ENCODE measurements around the gene TSC22D2.

TSC22D2 gene

DNA sequence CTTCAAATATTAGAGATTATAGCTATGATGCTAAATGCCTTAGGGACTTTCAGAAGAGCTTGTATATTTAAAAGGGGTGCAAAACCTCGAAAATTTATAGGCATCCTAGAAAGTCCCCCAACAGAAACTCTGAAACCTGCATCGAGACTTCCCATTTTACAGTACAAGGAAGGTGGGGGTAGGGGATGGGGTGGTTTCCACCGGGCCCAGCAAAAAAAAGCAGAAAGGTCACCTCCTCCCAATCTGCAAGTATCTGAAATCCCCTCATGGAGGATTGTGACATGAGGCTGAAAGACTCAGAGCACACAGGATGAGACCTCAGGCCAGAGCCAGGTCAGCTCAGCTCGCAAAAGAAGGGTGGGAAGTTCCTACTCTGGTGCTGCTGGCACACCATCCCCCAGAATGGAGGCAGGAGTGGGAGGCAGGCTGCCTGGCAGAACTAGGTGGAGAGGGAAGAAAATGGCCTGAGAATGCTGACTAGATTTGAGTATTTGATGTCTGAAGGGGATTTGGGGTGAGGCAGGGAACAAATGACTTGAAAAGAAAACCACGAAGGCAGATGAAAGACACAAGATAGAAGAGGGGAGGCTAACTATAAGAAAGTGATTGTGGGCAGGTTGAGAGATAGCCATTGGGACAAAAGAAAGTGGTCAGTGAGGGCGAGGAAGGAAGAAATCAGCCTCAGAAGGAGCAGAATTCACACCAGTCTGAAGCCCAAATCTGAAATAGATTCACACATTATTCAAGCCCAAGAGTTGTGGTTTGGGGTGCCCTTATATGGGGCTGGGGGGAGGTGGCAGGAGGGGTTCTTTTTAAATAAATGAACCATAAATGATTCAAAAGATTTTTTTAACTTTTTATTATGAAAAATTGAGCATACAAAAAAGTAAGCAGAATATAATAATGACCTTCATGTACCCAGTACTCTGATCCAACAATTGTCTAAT, 22.5 kb upstream of the TSC22D2 start:
- DNase-seq: no peak

DNA sequence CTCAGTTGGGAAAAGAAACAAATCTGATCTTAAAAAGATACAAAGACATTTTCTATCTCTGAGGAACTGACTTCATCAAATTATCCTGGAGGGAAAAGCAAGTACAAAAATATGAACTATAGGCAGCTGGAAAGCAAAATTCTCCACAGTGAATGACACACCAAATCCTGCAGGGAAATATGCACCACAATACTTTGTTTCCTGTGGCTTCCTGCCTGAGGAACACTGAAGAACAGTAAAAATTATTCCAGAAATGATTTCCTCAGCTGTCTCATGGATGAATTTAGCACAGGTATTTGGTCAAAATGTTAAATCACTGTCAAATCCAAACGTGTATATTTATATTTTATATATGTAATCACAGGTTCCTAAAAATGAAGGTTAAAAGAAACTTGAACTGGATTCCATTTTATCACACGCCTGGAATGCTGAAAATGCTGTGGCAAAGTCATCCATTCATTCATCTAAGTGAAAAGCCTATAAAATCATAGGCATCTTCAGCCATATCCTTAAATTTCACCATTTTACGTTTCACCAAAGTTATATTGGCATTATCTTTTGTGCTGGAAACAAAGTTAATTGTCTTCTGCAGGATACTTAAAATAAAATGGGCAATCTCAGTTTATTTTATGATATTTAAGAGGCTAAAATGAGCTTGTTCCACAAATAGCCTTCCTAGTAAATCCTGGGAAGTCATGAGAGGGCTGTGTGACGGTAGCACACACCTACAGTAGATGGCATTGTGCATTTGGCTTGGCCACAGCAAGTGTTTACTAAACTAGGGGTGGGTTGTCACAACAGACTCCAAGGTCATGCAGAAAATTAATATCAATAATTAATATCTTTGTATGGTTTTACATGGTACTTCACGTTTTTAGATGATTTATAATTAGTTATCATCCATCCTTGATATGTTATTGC, 19.3 kb upstream of the TSC22D2 start:
- DNase-seq: no peak

DNA sequence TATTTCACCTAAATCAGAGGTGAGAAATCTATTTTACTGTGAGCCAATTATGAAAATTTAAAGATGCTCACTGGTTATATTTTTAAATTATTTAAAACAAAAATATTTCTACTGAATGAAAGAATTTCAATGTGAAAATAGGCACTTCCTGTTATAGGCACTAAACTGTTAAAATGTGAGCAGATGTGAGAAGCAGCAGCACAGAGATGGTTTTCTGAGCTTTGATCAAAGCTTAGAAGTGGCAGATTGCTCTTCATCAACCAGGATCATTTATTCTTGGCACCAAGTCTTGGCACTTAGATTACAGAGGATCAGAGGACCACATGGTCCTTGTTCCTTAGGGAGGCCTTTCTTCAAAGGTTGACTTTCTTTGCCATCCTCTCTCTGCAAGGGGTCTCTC, 18.0 kb upstream of the TSC22D2 start:
- DNase-seq: no peak

DNA sequence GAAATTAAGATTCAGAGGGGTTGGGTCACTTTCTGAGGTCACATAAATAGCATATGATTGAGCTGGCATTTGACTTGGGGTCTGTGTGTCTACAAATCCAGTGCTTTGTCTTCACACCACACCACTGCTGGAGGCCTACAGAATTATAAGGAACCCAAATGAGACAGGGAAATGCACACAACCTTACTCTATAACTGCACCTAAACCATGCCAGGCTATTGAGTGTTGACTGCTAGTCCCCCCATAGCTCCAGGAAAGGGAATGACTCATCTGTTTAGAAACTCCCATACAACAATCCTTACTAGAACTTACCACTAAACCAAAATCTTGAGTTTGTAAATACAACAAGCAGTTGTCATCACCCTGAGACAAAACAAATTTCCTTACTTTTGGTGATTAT, 16.9 kb upstream of the TSC22D2 start:
- no peak for DNase-seq

DNA sequence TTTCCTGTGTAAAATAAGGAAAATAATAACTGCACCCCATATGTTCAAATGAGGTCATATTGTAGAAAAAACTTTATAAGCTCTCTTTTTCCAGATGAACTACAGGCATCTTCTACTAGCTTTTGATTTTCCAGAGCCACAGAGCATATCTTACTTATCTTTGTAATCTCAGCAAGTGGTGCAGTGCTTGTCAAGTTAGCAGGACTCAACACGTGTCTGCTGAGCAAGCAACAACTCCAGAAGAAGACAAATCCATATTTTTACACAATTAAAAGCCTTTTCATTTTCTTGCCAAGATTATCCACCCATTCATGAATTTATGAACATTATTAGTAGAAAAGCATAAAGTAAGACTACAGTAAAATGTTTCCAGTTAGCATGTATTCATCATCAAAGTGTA, 14.4 kb upstream of the TSC22D2 start:
- DNase-seq: no peak

DNA sequence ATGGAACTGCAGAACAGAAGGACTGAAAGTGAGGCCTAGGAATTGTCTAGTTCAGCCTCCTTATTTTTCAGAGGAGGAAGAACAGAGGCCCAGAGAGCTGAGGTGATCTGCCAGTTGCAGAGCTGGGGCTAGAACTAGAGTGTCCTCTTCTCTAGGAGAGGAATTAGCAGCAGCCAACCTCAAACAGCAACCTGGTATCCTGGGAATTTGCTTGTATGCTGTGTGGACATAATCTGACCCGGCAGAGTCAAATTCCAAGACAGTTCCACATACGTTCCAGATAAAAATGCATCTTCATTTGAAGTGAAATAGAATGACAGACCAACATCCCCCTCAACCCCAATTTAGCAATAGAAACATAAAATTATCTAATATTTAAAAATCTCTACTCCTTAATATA, 13.5 kb upstream of the TSC22D2 start:
- DNase-seq: no peak

DNA sequence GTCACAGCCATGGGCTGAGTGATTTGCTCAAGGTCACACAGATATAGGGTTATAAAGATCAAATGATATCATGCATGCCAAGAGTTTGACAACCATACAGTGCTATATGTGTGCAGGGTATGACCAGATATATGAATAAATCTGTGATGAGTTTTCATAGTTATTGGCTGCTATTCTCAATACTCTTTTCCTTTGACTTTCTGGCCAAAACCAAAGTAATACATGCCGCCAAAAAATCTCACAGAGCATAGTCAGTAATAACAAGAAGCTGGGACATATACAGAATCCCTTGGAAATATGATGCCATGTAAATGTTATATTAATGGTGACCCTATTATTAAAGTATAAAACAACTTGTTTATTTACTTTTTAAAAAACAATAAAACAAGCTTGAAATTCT, 11.6 kb upstream of the TSC22D2 start:
- DNase-seq: no peak

DNA sequence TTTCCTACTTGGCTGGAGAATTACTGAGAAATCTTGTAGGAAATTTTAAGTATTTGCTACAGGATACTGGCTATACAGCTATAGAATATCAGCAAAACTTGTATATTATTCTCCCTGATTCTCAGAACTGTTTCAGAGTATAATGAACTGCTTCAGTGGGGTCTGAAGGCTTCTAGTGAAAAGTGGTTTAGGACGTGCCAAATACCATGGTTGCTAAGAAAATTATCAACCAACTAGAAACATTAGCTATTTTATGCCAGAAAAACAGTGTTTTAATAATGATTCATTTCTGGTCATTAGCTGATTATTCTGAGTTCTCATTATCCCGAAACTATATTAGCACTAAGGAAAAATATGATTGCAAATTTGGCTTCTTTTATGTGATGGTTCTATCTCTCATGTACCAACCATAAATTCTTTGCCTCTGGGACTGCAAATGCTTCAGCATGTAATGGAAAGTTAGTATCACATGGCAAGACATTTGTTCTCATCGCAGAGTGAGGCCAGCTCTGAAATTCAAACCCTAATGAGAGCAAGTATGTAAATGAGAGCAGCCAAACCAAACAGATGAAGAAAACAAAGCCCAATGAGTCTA, 11.0 kb upstream of the TSC22D2 start:
- no peak for DNase-seq

DNA sequence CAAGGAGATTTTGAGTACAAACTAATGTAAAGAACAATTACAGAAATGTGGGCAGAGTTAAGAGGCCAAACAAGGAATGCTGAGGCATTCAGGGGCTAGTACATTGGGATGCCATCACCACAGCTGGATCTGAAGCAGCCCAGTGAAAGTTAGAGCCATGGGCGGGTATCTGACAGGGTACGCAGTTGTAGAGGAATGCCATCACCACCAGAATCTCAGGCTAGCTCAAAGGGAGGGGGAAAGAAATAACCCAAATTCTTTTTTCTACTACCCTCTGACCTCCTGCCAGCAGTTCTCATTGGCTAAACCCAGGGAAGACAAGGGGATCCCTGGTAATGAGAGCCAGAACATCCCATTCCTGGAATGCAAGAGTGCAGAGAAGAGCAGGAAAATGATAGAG, 9.0 kb upstream of the TSC22D2 start:
- DNase-seq: no peak

DNA sequence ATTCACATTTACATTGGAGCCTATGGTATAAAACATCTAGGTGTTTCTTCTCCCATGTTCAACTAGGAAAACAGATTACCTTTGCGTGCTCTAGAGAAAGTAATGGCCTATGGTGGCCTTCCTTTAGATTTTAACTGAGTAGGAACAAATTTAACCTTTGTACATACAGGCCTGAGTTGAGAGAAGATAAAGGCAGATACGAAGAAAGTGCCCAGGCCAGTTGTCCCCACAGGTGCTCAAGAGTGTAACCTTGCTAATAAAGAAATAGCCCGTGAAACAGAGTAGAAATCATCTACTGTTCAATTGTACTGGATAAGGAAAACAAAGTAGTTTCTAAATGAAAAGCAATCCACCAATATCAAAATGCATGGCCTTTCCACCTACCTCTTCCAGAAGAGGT, 6.8 kb upstream of the TSC22D2 start:
- no peak for DNase-seq

DNA sequence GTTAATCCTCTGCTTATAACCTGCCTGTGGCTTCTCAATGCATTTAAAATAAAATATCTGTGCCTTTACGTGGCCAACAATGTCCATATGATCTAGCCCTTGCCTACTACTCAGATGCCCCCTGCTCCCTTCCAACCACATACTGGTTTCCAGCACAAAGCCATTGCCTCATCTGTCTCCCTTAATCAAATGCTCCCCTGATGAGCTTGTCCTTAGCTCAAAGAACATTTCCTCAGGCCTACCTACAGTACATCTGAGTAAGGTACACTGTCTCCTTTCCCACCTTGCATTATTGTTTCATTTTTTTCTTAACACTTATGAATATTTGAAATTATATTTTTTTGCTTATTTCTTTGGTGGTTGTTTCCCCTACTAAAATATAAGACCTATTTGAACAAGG, 5.9 kb upstream of the TSC22D2 start:
- DNase-seq: no peak

DNA sequence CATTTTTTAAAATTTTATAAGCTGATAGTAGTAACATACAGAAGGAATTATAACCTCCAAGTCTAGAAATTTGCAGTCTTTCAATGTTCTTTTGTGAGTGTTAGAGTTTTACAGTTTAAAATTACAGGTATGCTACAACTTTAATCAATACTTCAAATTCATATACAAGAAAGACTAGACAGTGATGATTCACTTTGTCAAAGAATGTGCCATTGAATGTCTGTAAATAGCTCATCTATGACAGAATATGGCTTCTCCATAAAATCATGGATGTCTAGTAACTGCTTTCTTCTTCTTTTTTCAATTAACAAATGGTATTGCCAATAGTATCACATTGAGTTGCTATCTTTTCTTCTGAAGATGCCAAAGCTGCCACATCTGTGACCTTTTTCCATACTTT, 4.1 kb upstream of the TSC22D2 start:
- no peak for DNase-seq

DNA sequence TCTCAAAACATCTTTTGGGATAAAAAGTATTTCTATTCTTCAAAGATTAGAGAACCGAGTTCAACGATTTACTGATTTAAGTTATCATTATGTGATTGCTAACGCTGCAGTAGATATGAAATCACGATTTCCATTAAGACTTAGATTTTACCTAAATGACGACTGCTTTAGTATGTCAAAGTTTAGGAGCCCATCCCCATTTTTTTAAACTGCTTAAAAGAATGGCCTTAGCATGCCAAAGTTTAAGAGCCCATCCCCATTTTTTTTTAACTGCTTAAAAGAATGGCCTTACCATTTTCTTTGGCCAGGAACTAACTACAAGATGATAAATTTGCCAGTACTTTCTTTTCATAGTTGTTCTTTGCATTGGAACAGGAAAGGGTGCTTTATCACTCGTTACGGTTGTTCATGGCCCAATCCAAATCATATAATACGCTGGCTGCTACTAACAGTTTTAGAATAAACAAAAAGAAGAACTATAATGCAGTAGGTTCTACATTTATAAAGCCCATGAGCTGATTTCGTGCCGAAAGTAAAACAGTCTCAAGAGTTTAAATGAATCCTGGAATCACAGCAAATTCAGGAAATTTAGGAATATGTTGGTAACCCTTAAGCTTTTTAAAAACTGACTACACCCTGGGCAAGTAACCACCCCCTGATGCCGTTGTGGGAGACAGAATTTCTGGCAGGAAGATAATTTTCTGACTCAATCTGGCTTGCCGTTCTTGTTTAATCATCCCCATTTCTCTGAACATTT, 869 bp upstream of the TSC22D2 start:
- DNase-seq: peak; percentile 11

DNA sequence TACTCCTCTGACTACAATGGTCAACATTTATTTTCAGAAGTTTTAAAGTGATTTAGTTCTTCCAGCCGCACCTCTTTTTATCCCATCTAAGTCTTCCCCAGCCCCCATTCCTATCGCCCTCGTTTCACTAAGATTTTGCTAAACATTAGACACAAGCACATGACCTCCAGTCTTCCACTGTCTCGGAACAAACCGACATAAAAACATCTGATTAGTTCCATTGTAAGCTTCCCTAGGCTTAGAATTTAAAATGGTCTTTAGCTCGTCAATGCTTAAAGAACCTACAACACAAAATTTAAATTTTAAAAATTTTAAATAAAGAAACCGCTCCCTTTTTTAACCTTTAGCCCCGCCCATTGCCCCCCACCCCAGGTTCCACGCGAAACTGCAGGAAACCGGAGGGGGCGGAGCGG, 284 bp upstream of the TSC22D2 start:
- DNase-seq: no peak

DNA sequence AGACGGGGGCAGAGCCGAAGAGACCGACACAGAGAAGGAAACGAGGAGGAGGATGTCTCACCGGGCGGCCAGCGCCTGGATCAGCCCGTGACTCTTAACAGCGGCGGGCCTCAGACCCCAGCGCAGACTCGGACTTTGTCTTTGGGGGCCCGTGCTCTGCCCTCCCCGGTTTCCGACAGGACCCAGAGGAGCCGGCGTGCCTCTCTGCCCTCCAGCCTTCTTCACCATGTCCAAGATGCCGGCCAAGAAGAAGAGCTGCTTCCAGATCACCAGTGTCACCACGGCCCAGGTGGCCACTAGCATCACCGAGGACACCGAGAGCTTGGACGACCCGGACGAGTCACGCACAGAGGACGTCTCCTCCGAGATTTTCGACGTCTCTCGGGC, 1.0 kb downstream of the TSC22D2 start:
- no peak for DNase-seq

DNA sequence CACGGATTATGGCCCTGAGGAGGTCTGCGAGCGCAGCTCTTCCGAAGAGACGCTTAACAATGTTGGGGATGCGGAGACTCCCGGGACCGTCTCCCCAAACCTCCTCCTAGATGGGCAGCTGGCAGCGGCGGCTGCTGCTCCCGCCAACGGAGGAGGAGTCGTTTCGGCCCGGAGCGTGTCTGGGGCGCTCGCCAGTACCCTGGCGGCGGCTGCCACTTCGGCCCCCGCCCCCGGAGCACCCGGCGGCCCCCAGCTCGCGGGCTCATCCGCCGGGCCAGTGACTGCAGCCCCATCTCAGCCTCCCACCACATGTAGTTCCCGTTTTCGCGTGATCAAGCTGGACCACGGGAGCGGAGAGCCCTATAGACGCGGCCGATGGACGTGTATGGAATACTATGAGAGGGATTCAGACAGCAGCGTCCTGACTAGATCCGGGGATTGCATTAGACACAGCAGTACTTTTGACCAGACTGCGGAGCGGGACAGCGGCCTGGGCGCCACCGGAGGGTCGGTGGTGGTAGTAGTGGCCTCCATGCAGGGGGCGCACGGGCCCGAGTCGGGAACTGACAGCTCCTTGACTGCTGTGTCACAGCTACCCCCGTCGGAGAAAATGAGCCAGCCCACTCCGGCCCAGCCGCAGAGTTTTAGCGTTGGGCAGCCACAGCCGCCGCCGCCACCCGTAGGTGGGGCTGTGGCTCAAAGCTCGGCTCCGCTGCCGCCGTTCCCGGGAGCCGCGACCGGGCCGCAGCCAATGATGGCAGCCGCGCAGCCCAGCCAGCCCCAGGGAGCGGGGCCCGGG, 1.6 kb downstream of the TSC22D2 start:
- peak; percentile 28 for DNase-seq

DNA sequence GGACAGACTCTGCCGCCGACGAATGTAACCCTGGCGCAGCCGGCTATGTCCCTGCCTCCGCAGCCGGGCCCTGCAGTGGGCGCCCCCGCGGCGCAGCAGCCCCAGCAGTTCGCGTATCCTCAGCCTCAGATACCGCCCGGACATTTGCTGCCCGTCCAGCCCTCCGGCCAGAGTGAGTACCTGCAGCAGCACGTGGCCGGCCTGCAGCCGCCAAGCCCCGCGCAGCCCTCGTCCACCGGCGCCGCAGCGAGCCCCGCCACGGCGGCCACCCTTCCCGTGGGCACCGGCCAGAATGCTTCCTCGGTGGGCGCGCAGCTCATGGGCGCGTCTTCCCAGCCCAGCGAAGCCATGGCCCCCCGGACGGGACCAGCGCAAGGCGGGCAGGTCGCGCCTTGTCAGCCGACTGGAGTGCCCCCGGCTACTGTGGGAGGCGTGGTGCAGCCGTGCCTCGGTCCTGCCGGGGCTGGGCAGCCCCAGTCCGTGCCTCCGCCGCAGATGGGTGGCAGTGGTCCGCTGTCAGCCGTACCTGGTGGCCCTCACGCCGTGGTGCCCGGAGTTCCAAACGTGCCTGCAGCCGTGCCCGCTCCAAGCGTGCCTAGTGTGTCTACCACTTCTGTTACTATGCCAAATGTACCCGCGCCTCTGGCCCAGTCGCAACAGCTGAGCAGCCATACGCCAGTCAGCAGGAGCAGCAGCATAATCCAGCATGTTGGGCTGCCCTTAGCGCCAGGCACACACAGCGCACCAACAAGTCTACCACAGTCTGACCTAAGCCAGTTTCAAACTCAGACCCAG, 2.4 kb downstream of the TSC22D2 start:
- DNase-seq: no peak

DNA sequence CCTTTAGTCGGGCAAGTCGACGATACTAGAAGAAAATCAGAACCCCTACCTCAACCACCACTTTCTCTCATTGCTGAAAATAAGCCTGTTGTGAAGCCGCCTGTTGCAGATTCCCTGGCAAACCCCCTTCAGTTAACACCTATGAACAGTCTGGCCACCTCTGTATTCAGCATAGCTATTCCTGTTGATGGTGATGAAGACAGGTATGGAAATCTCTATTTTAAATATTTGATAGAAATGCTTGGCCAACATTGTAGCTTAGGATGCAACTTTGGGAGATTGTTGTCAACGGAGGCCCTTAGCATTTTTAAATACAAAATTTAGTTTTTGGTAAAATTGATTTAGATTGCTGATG, 3.0 kb downstream of the TSC22D2 start:
- DNase-seq: no peak

DNA sequence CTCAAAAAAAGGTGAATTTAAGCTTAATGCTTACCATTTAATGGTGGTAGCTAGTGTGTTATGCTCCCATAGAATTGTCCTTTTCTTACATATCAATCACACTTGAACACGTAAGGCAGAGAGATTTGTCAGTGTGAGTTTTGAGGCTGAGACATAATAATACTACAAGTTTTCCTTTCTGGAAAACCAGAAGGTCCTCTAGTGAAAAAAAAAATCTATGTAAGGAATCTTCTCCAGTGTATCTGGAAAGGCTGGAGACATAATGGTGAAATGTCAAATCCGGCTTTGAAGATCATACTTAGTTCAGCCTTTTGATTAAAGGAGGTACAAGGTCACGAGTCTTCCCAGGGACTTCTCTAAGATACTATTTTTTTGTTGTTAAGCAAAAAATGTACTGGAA, 3.4 kb downstream of the TSC22D2 start:
- no peak for DNase-seq

DNA sequence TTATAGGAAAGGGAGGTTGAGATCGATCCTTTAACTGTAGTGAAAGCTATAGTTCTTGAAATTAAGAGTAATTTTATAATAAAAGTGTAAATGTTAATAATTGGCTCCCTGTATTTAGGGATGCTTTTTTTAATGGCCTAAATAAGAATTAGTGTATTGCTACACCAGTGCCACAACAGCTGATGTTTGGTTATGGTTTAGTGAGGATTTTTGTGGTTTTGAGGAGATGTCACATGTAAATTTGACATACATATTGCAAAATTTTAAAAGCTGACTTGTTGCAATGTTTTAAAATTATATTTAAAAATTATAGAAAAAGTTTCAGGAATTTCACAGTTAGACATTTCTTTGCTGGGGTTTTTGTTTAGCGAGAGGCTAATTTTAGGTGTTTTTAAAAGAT, 3.9 kb downstream of the TSC22D2 start:
- no peak for DNase-seq

DNA sequence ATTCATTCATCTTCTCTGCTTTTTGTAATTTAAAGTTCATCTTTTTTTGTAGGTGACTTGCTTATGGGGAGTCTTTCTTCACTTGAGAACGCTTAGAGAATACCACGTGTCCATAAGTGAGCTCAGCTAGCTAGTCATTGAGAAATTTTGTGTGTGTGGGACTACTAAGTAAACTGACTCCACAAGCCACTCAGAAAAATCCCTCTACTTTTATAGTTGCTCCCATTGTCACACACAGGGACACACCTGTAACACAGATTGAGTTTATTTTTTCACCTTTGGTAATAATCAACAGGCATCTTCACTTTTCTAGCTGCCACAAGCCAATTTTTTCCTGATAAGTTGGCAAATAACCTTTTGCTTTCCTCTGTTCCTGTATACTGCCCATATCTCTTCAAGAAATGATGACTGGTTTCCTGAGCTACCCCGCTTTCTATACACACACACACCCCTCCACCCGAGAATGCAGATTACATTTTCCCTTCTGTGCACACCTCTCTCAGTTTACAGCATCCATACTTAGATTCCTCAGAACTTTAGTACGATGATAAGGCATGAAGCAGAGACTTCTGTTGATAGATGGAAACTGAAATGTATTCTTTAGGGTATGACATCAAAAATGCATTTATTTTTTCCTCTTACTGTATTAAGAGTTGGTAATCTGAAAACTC, 4.6 kb downstream of the TSC22D2 start:
- DNase-seq: peak; percentile 11

All from NCI-H774 (cell line).